HG02678 (cell line): ENCODE measurements around the gene LIN7A.
"Not testable (repeated sequence)": the region's sequence is repeated elsewhere in the genome, so short reads cannot be mapped to it uniquely, and the experiment has no call there.

Source experiments
- ATAC-seq: cut with Tn5 transposase; IDR thresholded peaks from one replicate; pipeline ENCODE4 v1.9.1; 2021; ENCODE audit warnings: mild to moderate bottlenecking, moderate library complexity; ENCODE audit not compliant: unreplicated experiment

The LIN7A gene

GRCh38 chr12:80924437-80924836 is 13.3 kb downstream of the LIN7A start:
- no peak for ATAC-seq

GRCh38 chr12:80920006-80920405 is 17.7 kb downstream of the LIN7A start:
- ATAC-seq, result no peak

GRCh38 chr12:80917651-80918050 is 20.1 kb downstream of the LIN7A start:
- ATAC-seq, result no peak

GRCh38 chr12:80912901-80913770 is 24.6 kb downstream of the LIN7A start:
- ATAC-seq, result no peak

DNA sequence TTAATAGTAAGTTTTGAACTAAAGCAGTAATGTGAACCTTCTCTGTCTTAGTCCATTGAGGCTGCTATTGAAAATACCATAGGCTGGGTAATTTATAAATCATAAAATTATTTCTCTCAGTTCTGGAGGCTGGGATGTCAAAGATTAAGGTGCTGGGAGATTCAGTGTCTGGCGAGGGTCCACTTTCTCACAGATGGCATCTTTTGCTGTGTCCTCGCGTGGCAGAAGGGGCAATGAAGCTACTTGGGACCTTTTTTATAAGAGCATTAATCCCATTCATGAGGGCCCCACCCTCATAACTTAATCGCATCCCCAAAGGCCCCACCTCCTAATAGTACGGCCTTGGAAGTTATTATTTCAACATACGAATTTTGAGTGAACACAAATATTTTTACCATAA is 28.4 kb downstream of the LIN7A start:
- ATAC-seq, result no peak

GRCh38 chr12:80902711-80903110 is 35.0 kb downstream of the LIN7A start:
- no peak for ATAC-seq

DNA sequence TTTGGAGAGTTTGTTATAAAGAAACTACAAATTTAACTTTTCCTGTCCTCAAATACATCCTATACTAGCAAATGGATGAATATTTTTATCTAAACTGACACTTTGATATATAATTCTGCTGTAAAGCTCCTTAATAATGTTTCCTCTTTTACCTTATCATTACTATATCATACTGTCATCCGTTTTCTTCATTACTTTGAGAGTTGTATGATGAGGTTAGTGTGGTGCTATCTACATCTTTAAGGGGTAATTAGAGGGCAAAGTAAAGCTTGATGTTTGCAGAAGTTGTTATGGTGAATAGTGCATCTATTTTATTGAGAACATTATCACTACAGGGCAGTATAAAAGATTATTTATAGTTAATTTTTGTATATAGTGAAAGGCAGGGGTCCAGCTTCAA is 36.1 kb downstream of the LIN7A start:
- no peak for ATAC-seq

DNA sequence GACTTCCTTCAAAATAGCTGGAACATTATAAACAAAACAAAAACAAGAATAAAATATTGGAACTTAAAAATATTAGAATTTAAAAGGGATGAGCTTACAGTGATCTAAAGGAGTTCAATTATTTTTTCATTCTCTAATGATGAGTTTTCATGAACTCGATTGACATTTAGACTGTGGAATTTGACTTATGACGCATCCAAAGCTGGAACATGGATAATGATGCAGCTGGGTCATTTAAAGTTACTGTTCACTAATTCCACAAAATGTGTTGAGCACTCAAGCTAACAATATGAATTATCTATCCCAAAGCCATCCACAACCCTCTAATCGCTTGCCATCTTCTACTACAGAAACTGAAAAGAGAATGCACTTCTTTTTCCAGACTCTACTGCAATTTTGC is 42.5 kb downstream of the LIN7A start:
- ATAC-seq, result no peak

DNA sequence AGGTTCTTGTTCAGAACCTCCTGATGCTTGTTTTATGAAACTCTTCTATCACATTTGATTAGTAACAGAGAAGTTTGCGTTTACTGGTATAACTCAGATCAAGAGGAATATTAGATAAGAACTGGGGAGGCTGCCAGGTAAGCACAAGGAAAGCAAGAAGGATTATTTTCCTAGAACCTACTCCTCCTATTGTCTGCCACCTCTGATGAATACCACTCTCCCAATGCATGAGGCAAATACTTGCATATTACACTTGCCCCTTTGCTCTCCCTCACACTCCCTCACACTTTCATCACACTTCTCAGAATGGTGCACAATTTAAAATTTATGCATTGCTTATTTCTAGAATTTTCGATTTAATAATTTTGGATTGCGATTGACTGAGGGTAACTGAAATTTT is 43.6 kb downstream of the LIN7A start:
- ATAC-seq, result no peak

- peak; percentile 60 for ATAC-seq
Observed at GRCh38 chr12:80892597-80893445, 44.9 kb downstream of the LIN7A start.

DNA sequence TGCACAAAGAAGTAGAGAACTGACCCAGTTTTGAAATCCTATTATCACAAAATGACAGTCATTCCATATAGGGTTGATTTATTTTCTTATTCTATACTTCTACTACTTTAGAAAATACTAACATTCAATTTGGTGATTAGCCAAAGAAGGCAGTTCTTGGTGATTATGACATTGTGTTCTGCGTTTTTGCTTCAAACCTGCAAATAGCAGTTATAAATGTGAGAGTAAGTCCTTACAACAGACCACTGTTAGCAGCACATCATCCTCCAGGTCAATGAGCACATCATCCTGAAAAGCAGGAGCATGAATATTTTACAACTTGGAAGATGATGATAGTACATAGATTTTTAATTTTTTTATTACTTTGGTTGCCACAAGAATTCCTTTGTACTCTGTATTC is 53.1 kb downstream of the LIN7A start:
- ATAC-seq, result no peak

DNA sequence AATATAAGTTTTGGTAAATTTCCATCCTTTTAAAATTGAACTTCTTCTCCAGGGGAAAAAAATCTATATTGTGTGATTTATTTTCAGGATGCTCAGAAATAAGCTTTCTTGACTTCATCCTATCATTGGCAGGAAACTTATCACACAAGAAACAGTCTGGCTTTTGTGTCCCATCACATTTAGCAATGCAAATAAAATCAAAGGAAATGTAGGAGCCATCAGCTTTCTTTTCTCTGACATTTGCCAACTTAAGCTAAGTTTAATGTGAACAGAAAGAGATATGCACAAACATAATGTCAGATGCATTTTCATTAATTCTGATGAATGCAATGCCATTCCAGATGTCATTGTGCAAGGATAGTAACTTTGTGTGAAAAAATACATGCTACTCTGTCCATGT is 56.6 kb downstream of the LIN7A start:
- no peak for ATAC-seq

DNA sequence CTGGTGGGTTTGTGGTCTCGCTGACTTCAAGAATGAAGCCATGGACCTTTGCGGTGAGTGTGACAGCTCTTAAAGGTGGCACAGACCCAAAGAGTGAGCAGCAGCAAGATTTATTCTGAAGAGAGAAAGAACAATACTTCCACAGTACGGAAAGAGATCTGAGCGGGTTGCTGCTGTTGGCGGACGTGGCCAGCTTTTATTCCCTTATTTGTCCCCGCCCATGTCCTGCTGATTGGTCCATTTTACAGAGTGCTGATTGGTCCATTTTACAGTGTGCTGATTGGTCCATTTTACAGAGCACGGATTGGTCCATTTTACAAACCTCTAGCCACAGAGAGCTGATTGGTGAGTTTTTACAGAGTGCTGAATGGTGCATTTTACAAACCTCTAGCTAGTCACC is 59.3 kb downstream of the LIN7A start:
- ATAC-seq, result not testable (repeated sequence)

GRCh38 chr12:80877721-80878265 is 59.9 kb downstream of the LIN7A start:
- ATAC-seq, result no peak

DNA sequence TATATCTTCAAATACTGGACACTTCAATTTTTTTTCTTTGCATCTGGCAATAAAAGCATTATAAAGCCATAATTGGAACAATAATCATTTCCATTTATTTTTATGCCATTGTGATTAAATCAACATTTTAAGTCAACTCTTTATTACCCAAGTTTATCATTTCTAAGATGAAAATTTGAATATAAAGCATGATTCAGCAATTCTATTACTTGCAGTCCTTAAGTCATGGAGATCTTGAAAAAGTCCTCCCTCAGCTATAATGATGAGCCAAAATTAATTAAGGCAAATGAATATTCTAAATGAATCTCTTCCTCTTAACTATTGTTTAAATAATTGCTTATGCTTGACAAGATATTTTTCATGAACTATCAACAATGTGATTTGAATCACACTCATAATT is 65.7 kb downstream of the LIN7A start:
- no peak for ATAC-seq

DNA sequence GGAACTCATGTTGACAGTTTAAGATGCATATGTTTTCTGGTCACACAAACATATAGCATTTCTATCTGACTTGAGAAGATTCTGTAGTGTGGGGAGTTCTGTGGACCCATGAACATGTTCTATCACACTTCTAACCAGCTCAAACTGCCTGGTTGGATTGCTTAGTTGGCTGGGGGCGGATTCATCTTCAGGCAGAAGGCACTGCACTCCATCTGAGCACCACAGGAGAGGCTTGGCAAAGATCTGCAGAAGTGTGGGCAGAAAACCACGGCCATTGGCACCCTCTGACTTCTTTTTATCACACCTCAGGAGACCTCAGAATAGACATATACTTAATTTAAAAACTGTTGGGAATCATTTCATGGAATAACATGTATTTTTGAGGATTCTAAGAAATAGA is 68.5 kb downstream of the LIN7A start:
- no peak for ATAC-seq

- ATAC-seq, result no peak
Observed at GRCh38 chr12:80868576-80868975, 69.2 kb downstream of the LIN7A start.

DNA sequence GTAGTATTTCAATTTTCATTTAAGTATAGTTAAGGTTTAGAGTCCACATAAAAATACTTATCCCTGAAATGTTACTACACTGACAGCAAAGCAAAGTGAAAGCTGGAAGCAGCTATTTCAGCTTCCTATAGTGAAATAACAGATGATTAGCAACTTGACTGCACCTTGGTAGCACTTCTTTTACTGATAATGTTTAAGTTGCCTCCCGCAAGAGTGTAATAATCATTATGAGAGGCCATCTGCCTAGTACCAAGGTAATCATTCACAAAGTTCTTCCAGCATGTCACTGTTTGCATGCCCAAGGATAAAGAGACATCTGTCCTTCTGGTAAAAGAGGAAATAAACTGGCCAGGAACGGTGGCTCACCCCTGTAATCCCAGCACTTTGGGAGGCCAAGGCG is 69.8 kb downstream of the LIN7A start:
- ATAC-seq, result no peak

GRCh38 chr12:80864046-80864735 is 73.5 kb downstream of the LIN7A start:
- no peak for ATAC-seq

- ATAC-seq, result no peak
Observed at GRCh38 chr12:80862531-80862930, 75.2 kb downstream of the LIN7A start.
